Lower lobe of right lung (tissue), 2 donors: ENCODE results near the gene ANKMY1. TPM values are rescaled to one million over a fixed set of nuclear protein-coding genes. Genes with fewer than 3 reads are reported as not detected.

Source experiments
- ATAC-seq, 2 donors: fragments of 200-7000 bp; cut with Tn5 transposase; one replicate each; pipeline ENCODE4 v1.9.1; 2020 to 2022; ENCODE audit warnings: mild to moderate bottlenecking in 2 of 2, moderate library complexity in 2 of 2
- DNase-seq: peaks from one replicate; pipeline ENCODE4 v3.0.0-alpha.2; 2020
- H3K27ac ChIP-seq: fragments of 200-600 bp; one replicate; pipeline ENCODE4 v1.8.0; 2022
- H3K27me3 ChIP-seq: fragments of 200-600 bp; one replicate; pipeline ENCODE4 v1.8.0; 2022; ENCODE audit warnings: low read depth
- H3K36me3 ChIP-seq: fragments of 200-600 bp; one replicate; pipeline ENCODE4 v1.8.0; 2022; ENCODE audit warnings: mild to moderate bottlenecking
- H3K4me1 ChIP-seq: fragments of 200-600 bp; one replicate; pipeline ENCODE4 v1.8.0; 2022
- H3K4me3 ChIP-seq: fragments of 200-600 bp; one replicate; pipeline ENCODE4 v1.8.0; 2022; ENCODE audit warnings: mild to moderate bottlenecking
- H3K9me3 ChIP-seq: fragments of 200-600 bp; one replicate; pipeline ENCODE4 v1.8.0; 2022
- intact Hi-C: fragments of 100-400 bp; cut with DNase I; formaldehyde crosslinking; loops from one replicate; pipeline ENCODE4 v1.11.0; 2022
- total RNA-seq: library from RNA; stranded (reverse); fragmentation: NEBNext Ultra II Directional; extraction: Animal tissue kit (Norgen Biotek cat#: 25700); gene quantifications from one replicate; pipeline ENCODE4 v1.2.1, GENCODE V29; 2021
- TF ChIP-seq, protein P1 (sequence below): fragments of 200-600 bp; IDR thresholded peaks from one replicate; pipeline ENCODE4 v1.8.0; 2022; ENCODE audit warnings: antibody characterized with exemption, mild to moderate bottlenecking
- donor health status: DM: no; HTN: yes; CAD: no; lungs with severe emphysema.

ANKMY1 gene
- total RNA-seq, 1 donor from 2014 or later = 29.3 TPM

DNA sequence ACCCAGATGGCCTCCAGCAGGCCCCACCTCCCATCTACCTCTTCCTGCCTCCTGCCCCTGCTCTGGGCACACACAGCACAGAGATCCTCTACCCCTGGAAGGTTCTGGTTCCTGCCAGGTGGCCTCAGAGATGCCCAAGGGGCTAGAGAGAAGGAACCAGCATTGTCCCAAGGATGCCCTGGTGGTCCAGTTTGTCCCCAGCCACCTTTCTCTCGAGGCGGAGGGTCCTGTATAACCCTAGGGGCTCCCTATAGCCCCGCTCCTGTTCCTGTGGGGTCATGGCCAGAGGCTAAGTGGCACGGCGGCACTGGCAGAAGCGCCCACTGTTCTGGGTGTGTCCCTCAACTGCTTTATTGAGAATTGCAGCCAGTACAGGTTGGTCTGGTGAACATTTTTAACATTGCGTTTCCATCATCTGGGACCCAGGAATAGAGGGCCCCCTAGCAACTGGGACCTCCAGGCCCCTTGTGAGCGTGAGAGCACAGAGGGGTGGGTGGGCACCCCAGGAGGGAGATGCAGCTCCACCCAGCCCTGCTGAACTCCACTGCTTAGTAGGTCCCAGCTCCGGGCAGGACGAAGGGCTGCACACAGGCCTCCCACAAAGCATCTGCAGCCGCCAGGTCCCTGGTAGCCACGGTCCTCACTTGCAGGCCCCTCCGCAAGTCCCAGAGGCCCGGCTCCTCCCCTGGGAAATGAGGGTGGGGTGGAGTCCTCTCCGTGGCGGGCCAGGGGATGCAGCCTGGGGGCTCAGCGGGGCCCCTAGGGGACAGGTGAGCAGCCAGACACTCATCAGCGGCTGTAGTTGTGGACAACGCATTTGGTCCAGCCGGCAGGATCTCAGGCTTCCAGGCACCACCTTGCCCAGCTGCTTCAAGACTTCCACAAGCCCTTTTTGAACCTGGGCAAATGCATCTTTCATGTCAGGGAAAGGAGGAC lies 89.2 kb downstream of the ANKMY1 start:
- DNase-seq = no peak
- Histone ChIP-seq H3K4me3 (no peak overlapping the region), H3K27me3 (no peaks in the 10 kb centered on the region), H3K27ac (no peak overlapping the region), H3K36me3 (no peaks in the 10 kb centered on the region), H3K9me3 (peaks cover 10% of the 10 kb centered on the region), H3K4me1 (no peaks in the 10 kb centered on the region)
- intact Hi-C loops = no loop called here
- ATAC-seq = no peak
- TF ChIP-seq, protein P1, sequence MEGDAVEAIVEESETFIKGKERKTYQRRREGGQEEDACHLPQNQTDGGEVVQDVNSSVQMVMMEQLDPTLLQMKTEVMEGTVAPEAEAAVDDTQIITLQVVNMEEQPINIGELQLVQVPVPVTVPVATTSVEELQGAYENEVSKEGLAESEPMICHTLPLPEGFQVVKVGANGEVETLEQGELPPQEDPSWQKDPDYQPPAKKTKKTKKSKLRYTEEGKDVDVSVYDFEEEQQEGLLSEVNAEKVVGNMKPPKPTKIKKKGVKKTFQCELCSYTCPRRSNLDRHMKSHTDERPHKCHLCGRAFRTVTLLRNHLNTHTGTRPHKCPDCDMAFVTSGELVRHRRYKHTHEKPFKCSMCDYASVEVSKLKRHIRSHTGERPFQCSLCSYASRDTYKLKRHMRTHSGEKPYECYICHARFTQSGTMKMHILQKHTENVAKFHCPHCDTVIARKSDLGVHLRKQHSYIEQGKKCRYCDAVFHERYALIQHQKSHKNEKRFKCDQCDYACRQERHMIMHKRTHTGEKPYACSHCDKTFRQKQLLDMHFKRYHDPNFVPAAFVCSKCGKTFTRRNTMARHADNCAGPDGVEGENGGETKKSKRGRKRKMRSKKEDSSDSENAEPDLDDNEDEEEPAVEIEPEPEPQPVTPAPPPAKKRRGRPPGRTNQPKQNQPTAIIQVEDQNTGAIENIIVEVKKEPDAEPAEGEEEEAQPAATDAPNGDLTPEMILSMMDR = no peak

DNA sequence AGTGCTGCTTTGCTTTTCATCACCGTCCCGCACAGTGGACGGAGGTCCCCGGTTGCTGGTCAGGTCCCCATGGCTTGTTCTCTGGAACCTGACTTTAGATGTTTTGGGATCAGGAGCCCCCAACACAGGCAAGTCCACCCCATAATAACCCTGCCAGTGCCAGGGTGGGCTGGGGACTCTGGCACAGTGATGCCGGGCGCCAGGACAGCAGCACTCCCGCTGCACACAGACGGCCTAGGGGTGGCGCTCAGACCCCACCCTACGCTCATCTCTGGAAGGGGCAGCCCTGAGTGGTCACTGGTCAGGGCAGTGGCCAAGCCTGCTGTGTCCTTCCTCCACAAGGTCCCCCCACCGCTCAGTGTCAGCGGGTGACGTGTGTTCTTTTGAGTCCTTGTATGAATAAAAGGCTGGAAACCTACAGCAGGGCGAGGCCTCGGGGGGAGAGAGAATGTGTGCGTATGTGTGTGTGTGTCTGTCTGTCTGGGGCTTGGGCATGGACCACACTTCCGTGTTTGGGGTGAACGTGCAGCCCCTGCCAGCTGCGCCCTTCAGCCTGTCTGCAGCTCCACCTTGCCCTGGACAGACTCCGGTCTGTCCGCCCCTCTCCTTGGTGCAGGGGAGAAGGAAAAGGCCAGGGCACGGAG lies 90.0 kb downstream of the ANKMY1 start:
- H3K4me3 ChIP-seq = no peak overlapping the region
- no peak for DNase-seq
- no peaks in the 10 kb centered on the region for H3K4me1 ChIP-seq
- intact Hi-C loops = no loop called here
- no peaks in the 10 kb centered on the region for H3K36me3 ChIP-seq
- no peak overlapping the region for H3K27ac ChIP-seq
- peaks cover 2% of the 10 kb centered on the region for H3K9me3 ChIP-seq
- no peak for ATAC-seq
- TF ChIP-seq, protein P1 = no peak
- H3K27me3 ChIP-seq = no peaks in the 10 kb centered on the region

DNA sequence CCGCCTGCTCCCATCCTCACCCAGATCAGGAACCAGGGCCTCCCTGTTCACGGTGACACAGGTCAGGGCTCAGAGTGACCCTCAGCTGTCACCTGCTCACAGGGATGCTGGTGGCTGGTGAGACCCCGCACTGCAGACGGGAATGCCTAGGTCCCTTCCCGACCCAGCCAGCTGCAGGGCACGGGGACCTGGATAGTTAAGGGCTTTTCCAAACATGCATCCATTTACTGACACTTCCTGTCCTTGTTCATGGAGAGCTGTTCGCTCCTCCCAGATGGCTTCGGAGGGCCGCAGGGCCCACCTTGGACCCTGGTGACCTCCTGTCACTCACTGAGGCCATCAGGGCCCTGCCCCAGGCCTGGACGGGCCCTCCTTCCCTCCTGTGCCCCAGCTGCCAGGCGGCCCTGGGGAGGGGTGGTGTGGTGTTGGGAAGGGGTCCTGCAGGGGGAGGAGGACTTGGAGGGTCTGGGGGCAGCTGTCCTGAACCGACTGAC lies 90.6 kb downstream of the ANKMY1 start:
- no peak for DNase-seq
- ATAC-seq = peak in 1 of 2 donors; percentile 6
- Histone ChIP-seq H3K36me3 (no peaks in the 10 kb centered on the region), H3K4me1 (no peaks in the 10 kb centered on the region), H3K9me3 (no peaks in the 10 kb centered on the region), H3K27me3 (no peaks in the 10 kb centered on the region), H3K27ac (no peak overlapping the region), H3K4me3 (no peak overlapping the region)
- TF ChIP-seq, protein P1 = no peak
- intact Hi-C loops = no loop called here

DNA sequence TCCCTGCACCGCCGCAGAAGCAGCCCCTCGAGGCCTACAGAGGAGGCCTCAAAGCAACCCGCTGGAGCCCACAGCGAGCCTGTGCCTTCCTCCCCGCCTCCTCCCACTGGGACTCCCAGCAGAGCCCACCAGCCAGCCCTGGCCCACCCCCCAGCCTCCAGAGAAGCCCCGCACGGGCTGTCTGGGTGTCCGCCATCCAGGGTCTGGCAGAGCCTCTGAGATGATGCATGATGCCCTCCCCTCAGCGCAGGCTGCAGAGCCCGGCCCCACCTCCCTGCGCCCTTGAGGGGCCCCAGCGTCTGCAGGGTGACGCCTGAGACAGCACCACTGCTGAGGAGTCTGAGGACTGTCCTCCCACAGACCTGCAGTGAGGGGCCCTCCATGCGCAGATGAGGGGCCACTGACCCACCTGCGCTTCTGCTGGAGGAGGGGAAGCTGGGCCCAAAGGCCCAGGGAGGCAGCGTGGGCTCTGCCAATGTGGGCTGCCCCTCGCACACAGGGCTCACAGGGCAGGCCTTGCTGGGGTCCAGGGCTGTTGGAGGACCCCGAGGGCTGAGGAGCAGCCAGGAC lies 91.1 kb downstream of the ANKMY1 start:
- no peaks in the 10 kb centered on the region for H3K9me3 ChIP-seq
- ATAC-seq (no peak), DNase-seq (no peak)
- TF ChIP-seq, protein P1 = no peak
- no peak overlapping the region for H3K27ac ChIP-seq
- no peaks in the 10 kb centered on the region for H3K27me3 ChIP-seq
- no peak overlapping the region for H3K4me3 ChIP-seq
- H3K4me1 ChIP-seq = no peaks in the 10 kb centered on the region
- intact Hi-C loops = no loop called here
- H3K36me3 ChIP-seq = no peaks in the 10 kb centered on the region

DNA sequence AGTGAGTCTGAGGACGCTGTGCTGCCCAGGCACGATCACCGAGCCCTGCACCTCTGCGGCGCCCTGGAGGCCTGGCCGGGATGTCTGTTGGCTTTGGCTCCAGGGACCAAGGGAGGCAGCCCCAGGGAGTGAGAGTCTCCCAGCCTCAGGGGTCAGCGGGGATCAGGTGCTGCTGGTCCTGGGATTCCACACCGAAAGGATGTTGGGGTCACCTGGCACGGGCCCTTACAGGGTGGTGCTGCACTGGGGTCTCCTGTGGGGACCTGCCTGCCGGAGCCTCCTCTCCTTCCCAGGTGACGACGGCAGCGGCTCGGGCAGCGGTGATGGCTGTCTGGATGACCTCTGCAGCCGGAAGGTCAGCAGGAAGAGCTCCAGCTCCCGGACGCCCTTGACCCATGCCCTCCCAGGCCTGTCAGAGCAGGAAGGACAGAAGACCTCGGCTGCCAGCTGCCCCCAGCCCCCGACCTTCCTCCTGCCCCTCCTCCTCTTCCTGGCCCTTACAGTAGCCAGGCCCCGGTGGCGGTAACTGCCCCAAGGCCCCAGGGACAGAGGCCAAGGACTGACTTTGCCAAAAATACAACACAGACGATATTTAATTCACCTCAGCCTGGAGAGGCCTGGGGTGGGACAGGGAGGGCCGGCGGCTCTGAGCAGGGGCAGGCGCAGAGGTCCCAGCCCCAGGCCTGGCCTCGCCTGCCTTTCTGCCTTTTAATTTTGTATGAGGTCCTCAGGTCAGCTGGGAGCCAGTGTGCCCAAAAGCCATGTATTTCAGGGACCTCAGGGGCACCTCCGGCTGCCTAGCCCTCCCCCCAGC lies 91.8 kb downstream of the ANKMY1 start:
- Histone ChIP-seq H3K9me3 (no peaks in the 10 kb centered on the region), H3K4me3 (no peak overlapping the region), H3K36me3 (no peaks in the 10 kb centered on the region), H3K27ac (no peak overlapping the region), H3K4me1 (no peaks in the 10 kb centered on the region), H3K27me3 (no peaks in the 10 kb centered on the region)
- intact Hi-C loops = no loop called here
- DNase-seq = no peak
- no peak for ATAC-seq
- TF ChIP-seq, protein P1 = no peak
